SU-DHL-6 (cell line): ENCODE data around the gene RASA2.

Source experiments
- H2AFZ ChIP-seq: fragments of 200-600 bp; sonication (generic); 2 replicates; pipeline ENCODE4 v1.6.1; 2014; ENCODE audit warnings: low read depth, mild to moderate bottlenecking, moderate library complexity, mixed read lengths, antibody characterized with exemption, low read length; ENCODE audit not compliant: severe bottlenecking
- H3F3A ChIP-seq: fragments of 200-600 bp; shearing (Covaris generic); 2 replicates; pipeline ENCODE4 v1.6.0; 2016; ENCODE audit warnings: antibody characterized with exemption, mild to moderate bottlenecking; ENCODE audit not compliant: insufficient read depth
- H3K27ac ChIP-seq: fragments of 200-600 bp; sonication (generic); 2 replicates; pipeline ENCODE4 v1.5.1; 2016; ENCODE audit warnings: low read depth, mild to moderate bottlenecking, low read length, moderate library complexity, mixed read lengths
- H3K27me3 ChIP-seq: fragments of 200-600 bp; sonication (generic), shearing (Covaris generic); 2 replicates; pipeline ENCODE4 v1.6.0; 2014; ENCODE audit warnings: mild to moderate bottlenecking, low read length
- H3K36me3 ChIP-seq: fragments of 200-600 bp; sonication (generic); 2 replicates; pipeline ENCODE4 v1.6.1; 2014; ENCODE audit warnings: mild to moderate bottlenecking, low read length, mixed read lengths
- H3K4me2 ChIP-seq: fragments of 300-600, 200-600 bp; shearing (Covaris generic), sonication (generic); 2 replicates; pipeline ENCODE4 v1.6.0; 2014; ENCODE audit warnings: low read length, low read depth, mild to moderate bottlenecking; ENCODE audit not compliant: poor library complexity, severe bottlenecking
- H3K4me3 ChIP-seq: fragments of 200-600 bp; sonication (generic); 2 replicates; pipeline ENCODE4 v1.5.1; 2014; ENCODE audit warnings: antibody characterized with exemption, low read length, mild to moderate bottlenecking, mixed read lengths; ENCODE audit not compliant: insufficient read depth, poor library complexity, severe bottlenecking
- H3K79me2 ChIP-seq: fragments of 200-600 bp; sonication (generic); 2 replicates; pipeline ENCODE4 v1.6.1; 2014; ENCODE audit warnings: mild to moderate bottlenecking, low read length, moderate library complexity; ENCODE audit not compliant: insufficient read depth
- H3K9ac ChIP-seq: fragments of 200-600 bp; sonication (generic); 2 replicates; pipeline ENCODE4 v1.7.0; 2014; ENCODE audit warnings: mild to moderate bottlenecking, low read length
- H3K9me2 ChIP-seq: fragments of 200-600 bp; sonication (generic); replicated peaks from 2 replicates; pipeline ENCODE4 v1.6.1; 2014; ENCODE audit warnings: low read length; ENCODE audit not compliant: insufficient read depth
- H3K9me3 ChIP-seq: fragments of 200-600 bp; sonication (generic); 2 replicates; pipeline ENCODE4 v1.6.1; 2014; ENCODE audit warnings: low read length, mixed read lengths; ENCODE audit not compliant: insufficient read depth
- H4K20me1 ChIP-seq: fragments of 200-600 bp; sonication (generic); 2 replicates; pipeline ENCODE4 v1.6.1; 2014; ENCODE audit warnings: low read depth, mild to moderate bottlenecking, antibody characterized with exemption, low read length, moderate library complexity, mixed read lengths
- EZH2phosphoT487 ChIP-seq: fragments of 200-600 bp; sonication (generic), shearing (Covaris generic); conservative IDR thresholded peaks from 2 replicates; pipeline ENCODE4 v1.6.1; 2018; ENCODE audit warnings: mild to moderate bottlenecking, antibody characterized with exemption, low read length, moderate library complexity, mixed read lengths
- TF ChIP-seq, protein P1 (sequence below): fragments of 200-600 bp; sonication (generic); IDR thresholded peaks from one replicate; pipeline ENCODE4 v1.5.1; 2017; ENCODE audit warnings: antibody characterized with exemption, mild to moderate bottlenecking, low read length, moderate library complexity; ENCODE audit not compliant: insufficient read depth, poor library complexity, severe bottlenecking

Gene RASA2

DNA sequence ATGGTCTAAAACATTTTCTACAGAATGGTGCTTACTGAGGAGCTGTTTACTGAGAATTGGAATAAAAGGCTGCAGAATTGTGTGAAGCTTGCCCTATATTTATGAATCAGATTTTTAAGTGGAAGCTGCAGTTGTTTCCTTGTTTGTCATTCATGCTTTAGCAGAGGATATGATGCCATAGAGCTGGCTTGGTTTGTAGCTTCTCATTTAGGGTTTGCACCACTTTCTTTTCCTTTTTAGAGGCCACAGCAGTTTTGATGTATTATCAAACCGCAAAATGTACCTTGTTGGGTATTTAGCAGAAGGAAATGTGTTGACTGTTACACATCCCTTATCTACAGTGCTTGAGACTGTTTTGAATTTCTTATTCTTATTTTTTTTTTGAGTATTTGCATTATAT lies 66.2 kb downstream of the RASA2 start:
- Histone ChIP-seq H3K79me2 (no peaks in the 10 kb centered on the region), H3K36me3 (no peaks in the 10 kb centered on the region)

GRCh38 chr3:141556034-141556433 lies 69.2 kb downstream of the RASA2 start:
- Histone ChIP-seq H4K20me1 (no peaks in the 10 kb centered on the region), H3K9me3 (no peaks in the 10 kb centered on the region), H3K9ac (no peak overlapping the region), H3K4me3 (no peak overlapping the region), H3F3A (peaks cover 10% of the 10 kb centered on the region; the same call in 1 of the 2 replicates), H3K9me2 (no peaks in the 10 kb centered on the region), H3K36me3 (0 out of 2 replicates have a peak, but pooled peaks cover 4% of the 10 kb centered on the region), H3K27me3 (no peaks in the 10 kb centered on the region), H2AFZ (no peak overlapping the region), H3K27ac (no peak overlapping the region), H3K79me2 (no peaks in the 10 kb centered on the region), H3K4me2 (no peak overlapping the region)
- no peak for TF ChIP-seq EZH2phosphoT487
- TF ChIP-seq, protein P1, sequence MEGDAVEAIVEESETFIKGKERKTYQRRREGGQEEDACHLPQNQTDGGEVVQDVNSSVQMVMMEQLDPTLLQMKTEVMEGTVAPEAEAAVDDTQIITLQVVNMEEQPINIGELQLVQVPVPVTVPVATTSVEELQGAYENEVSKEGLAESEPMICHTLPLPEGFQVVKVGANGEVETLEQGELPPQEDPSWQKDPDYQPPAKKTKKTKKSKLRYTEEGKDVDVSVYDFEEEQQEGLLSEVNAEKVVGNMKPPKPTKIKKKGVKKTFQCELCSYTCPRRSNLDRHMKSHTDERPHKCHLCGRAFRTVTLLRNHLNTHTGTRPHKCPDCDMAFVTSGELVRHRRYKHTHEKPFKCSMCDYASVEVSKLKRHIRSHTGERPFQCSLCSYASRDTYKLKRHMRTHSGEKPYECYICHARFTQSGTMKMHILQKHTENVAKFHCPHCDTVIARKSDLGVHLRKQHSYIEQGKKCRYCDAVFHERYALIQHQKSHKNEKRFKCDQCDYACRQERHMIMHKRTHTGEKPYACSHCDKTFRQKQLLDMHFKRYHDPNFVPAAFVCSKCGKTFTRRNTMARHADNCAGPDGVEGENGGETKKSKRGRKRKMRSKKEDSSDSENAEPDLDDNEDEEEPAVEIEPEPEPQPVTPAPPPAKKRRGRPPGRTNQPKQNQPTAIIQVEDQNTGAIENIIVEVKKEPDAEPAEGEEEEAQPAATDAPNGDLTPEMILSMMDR = no peak

More for the DNA sequence above, 66.2 kb downstream of the RASA2 start:
- Histone ChIP-seq H3K27me3 (no peaks in the 10 kb centered on the region), H3K9me3 (no peaks in the 10 kb centered on the region), H3K4me2 (no peak overlapping the region), H3F3A (no peaks in the 10 kb centered on the region), H3K9me2 (no peaks in the 10 kb centered on the region), H2AFZ (no peak overlapping the region), H3K9ac (no peak overlapping the region), H4K20me1 (no peaks in the 10 kb centered on the region), H3K27ac (no peak overlapping the region), H3K4me3 (no peak overlapping the region)
- TF ChIP-seq, protein P1 = no peak
- no peak for TF ChIP-seq EZH2phosphoT487

GRCh38 chr3:141557961-141558706 lies 71.3 kb downstream of the RASA2 start:
- Histone ChIP-seq H2AFZ (no peak overlapping the region), H3K9ac (no peak overlapping the region), H3K27ac (no peak overlapping the region), H4K20me1 (no peaks in the 10 kb centered on the region), H3K9me3 (no peaks in the 10 kb centered on the region), H3K27me3 (no peaks in the 10 kb centered on the region), H3K36me3 (0 out of 2 replicates have a peak, but pooled peaks cover 4% of the 10 kb centered on the region), H3K79me2 (no peaks in the 10 kb centered on the region), H3K9me2 (no peaks in the 10 kb centered on the region), H3K4me2 (no peak overlapping the region), H3F3A (peaks cover 10% of the 10 kb centered on the region; the same call in 1 of the 2 replicates), H3K4me3 (no peak overlapping the region)
- TF ChIP-seq, protein P1 = no peak
- TF ChIP-seq EZH2phosphoT487 = no peak
